Sciatic nerve (tissue), 2 donors: ENCODE measurements around the gene PKHD1. TPM values are rescaled to one million over a fixed set of nuclear protein-coding genes. Genes with fewer than 3 reads are reported as not detected.

Experiments
- ATAC-seq: fragments of 200-7000 bp; cut with Tn5 transposase; one replicate; pipeline ENCODE4 v1.9.1; 2020; ENCODE audit warnings: mild to moderate bottlenecking, moderate library complexity
- DNase-seq: peaks from one replicate; pipeline ENCODE4 v3.0.0-alpha.2; 2020; ENCODE audit warnings: low spot score
- intact Hi-C: fragments of 100-400 bp; cut with DNase I; formaldehyde crosslinking; loops from one replicate; pipeline ENCODE4 v1.14.2; 2022
- total RNA-seq: library from RNA; stranded (reverse); fragmentation: NEBNext Ultra II Directional; extraction: Animal tissue kit (Norgen Biotek cat#: 25700); gene quantifications from one replicate; pipeline ENCODE4 v1.2.1, GENCODE V29; 2021
- donor health status: DM: no; HTN: no; CAD: no.
- donor health status: DM: no; HTN: no; CAD: no.

PKHD1 gene, protein sequence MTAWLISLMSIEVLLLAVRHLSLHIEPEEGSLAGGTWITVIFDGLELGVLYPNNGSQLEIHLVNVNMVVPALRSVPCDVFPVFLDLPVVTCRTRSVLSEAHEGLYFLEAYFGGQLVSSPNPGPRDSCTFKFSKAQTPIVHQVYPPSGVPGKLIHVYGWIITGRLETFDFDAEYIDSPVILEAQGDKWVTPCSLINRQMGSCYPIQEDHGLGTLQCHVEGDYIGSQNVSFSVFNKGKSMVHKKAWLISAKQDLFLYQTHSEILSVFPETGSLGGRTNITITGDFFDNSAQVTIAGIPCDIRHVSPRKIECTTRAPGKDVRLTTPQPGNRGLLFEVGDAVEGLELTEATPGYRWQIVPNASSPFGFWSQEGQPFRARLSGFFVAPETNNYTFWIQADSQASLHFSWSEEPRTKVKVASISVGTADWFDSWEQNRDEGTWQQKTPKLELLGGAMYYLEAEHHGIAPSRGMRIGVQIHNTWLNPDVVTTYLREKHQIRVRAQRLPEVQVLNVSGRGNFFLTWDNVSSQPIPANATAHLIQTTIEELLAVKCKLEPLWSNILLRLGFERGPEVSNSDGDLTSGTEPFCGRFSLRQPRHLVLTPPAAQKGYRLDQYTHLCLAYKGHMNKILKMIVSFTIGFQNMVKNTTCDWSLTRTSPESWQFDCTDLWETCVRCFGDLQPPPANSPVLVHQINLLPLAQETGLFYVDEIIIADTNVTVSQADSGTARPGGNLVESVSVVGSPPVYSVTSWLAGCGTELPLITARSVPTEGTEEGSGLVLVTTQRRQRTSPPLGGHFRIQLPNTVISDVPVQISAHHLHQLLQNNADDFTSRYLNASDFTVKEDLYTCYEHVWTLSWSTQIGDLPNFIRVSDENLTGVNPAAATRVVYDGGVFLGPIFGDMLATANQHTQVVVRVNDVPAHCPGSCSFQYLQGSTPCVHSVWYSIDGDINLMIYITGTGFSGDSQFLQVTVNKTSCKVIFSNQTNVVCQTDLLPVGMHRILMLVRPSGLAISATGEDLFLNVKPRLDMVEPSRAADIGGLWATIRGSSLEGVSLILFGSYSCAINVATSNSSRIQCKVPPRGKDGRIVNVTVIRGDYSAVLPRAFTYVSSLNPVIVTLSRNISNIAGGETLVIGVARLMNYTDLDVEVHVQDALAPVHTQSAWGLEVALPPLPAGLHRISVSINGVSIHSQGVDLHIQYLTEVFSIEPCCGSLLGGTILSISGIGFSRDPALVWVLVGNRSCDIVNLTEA (N-terminal part only)
- 0.04 TPM for total RNA-seq

GRCh38 chr6:52087498-52087999 lies at the start of gene PKHD1:
Gene PKHD1 (minus strand): TSS chr6:52087613. CDS start chr6:52084933, 2,680 bp downstream.
- intact Hi-C loops: no loop called here

GRCh38 chr6:52136934-52137467 lies 49.6 kb upstream of the PKHD1 start:
- intact Hi-C loops: no loop called here
- DNase-seq (no peak), ATAC-seq (no peak)

More at GRCh38 chr6:52087498-52087999, at the start of gene PKHD1:
- no peak for DNase-seq
- ATAC-seq: no peak

DNA sequence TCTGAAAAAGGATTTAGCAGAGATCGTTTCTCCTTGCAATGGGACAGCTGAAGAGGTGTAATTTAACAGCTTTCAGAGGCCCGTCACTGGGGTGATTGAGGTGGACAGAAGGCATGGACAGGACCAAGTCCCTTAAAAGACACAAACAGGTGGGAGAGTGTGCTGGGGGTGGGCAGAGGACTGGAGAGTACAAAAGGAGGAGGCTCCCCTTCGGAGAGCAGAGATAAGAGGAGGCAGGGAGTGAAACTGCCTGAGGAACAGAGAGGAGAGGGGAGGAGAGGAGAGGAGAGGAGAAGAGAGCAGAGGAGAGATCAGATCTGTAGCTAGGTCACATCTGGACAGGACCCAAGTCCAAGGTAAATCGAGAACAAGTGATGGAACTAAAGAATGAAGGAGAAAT lies 48.6 kb upstream of the PKHD1 start:
- intact Hi-C loops: no loop called here
- no peak for DNase-seq
- no peak for ATAC-seq

DNA sequence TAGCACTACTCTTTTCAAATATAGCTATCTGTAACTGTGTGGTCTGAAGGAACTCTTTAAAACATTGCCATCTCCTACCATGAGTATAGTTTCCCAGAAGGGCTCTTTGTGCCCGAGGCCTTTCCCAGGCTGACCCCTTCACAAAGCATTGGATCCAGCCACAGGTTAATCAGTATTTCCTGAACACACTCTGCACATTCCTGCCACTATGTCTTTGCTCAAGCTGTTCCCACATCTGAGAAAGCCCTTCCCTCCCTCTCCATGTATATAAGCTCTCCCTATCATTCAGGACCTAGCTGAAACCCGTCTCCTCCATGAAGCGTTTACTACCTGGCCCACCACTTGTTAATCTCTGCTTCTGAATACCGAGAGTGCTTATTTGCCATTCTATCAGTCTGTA lies 47.8 kb upstream of the PKHD1 start:
- ATAC-seq (no peak), DNase-seq (no peak)
- intact Hi-C loops: no loop called here

DNA sequence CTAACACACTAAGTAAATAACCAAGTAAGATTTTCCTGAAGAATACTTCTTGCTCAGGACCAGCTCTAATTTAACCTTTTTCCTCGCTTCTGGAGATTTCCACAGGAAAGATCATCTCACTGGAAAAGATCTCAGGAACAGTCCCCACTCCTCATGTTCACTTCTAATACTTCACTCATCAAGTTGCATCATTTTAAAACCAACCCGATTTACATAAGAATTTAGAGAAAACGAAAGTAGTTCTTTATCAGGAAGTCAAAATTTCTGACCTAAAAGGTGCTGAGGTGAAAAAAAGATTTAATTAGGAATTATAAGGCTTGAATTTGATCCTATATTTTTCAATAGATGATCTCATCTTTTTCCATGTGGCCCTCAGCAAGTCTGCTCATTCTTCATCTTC lies 46.6 kb upstream of the PKHD1 start:
- ATAC-seq: no peak
- DNase-seq: no peak
- intact Hi-C loops: no loop called here

- intact Hi-C loops: no loop called here
- DNase-seq: no peak
- ATAC-seq: no peak
These were observed 45.9 kb upstream of the PKHD1 start for GRCh38 chr6:52133324-52133723.

DNA sequence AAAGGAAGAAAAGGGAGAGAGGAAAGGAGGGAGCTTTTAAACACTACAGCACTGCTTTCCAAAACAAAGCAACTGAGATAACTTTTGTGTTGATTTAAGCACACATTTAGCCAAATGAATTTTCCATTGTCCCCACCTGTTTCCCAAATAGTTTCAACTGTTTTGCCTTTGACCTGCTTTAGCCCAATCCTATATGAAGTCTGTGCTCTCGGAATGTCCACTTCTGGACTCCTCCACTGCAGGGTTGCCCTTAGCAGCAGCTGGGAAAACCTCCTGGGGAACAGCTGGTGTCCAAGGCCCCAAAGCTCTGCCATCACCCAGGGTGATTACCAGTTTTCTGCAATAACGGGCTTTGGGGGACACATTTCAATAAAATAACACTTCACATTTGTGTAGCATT lies 44.9 kb upstream of the PKHD1 start:
- no peak for DNase-seq
- intact Hi-C loops: no loop called here
- no peak for ATAC-seq

- intact Hi-C loops: no loop called here
- no peak for ATAC-seq
- DNase-seq: no peak
These were observed 43.0 kb upstream of the PKHD1 start for GRCh38 chr6:52130440-52130839.

DNA sequence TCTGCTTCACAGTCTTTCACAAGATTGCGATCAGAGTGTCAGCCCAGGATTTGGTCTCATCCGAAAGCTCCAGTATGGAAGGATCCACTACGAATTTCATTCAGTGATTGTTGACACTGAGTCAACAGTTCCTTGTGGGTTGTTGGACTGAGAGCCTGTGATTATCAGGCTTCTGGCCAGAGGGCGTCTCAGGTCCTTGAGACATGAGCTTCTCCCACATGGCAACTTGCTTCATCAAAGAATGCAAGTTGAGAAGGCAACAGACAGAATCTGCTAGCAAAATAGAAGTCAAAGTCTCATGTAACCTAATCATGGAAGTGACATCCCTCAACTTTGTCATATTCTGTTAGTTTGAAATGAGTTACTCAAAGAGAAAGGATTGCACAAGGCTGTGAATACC lies 40.5 kb upstream of the PKHD1 start:
- no peak for ATAC-seq
- intact Hi-C loops: no loop called here
- DNase-seq: no peak

GRCh38 chr6:52126231-52126630 lies 38.8 kb upstream of the PKHD1 start:
- intact Hi-C loops: no loop called here
- ATAC-seq (no peak), DNase-seq (no peak)

- intact Hi-C loops: no loop called here
- DNase-seq: no peak
These were observed 38.2 kb upstream of the PKHD1 start for GRCh38 chr6:52125572-52125971.

GRCh38 chr6:52125139-52125538 lies 37.7 kb upstream of the PKHD1 start:
- ATAC-seq: no peak
- DNase-seq: no peak
- intact Hi-C loops: no loop called here

More at GRCh38 chr6:52125572-52125971, 38.2 kb upstream of the PKHD1 start:
- no peak for ATAC-seq

GRCh38 chr6:52124126-52125121 lies 37.0 kb upstream of the PKHD1 start:
- intact Hi-C loops: no loop called here
- DNase-seq (no peak), ATAC-seq (no peak)

DNA sequence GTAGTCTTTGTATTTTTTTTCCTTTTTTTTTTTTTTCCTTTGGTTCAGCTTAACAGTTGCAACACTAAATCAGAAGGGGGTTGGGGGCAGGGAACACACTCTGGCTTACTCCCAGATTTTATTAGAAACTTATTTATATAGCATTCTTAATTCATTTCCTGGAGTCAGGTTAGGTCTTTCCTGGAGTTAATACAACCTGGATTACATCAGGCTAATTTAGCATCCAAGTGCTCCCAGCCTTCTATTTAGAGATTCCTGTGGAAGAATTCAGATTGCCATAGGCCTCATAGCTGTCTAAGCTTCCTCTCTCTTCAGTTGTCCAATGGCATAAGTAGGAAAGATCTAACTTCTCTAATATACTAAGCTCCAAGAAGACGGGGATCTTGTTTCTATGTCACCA lies 35.8 kb upstream of the PKHD1 start:
- DNase-seq (no peak), ATAC-seq (no peak)
- intact Hi-C loops: no loop called here

DNA sequence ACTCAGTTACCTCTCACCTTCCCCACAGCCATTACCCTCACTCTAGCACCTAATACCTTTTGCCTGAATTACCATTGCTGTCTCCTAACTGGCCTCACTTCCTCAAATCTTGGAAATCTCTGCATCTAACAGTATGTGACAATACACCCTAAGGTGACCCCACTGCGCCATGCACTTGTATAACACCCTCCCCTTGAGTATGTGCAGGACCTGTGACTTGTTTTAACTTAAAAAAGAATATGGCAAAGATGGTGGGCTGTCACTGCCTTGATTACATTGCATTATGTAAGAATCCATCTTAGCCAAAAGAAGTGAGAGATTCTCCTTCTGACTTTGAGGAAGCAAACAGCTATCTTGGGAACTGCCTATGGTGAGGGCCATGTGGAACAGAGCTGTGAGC lies 29.9 kb upstream of the PKHD1 start:
- DNase-seq: no peak
- intact Hi-C loops: no loop called here
- no peak for ATAC-seq

- intact Hi-C loops: no loop called here
These were observed 29.2 kb upstream of the PKHD1 start for GRCh38 chr6:52116605-52116948.

DNA sequence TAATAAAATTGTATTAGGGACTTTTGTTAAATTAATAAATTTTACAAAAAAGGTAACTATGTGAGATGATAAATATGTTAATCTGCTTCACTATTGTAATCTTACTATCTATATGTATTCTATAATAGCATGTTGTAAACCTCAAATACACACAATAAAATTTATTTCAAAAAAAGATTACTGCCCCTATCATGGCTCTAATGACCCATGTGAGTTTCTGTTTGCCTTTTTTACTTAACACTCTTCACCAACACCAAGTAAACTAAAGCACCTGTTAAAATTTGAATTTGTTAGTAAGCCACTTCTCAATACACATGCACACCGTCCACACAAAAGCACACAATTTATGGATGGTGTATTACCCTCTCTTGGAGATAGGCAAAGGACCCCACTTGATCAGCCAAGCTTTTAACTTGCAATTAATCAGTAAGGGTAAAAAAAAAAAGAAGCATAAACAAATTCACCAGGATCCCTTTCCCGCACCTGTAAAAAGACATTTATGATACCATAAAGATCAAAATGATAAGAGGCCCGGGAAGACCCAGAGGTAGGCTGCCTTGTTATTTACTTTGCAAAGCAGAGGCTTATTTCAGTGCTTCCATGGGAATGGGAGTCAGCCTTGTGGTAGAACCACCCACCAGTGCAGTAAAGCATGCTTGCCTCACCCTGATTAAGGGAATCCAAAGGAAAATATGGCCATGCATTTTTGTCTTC lies 28.6 kb upstream of the PKHD1 start:
- ATAC-seq (no peak), DNase-seq (no peak)
- intact Hi-C loops: no loop called here

More at GRCh38 chr6:52116605-52116948, 29.2 kb upstream of the PKHD1 start:
- ATAC-seq: no peak
- no peak for DNase-seq
